IPS-18c (cell line): ENCODE data around the gene SLFN12L.
"Not testable (repeated sequence)": the region's sequence is repeated elsewhere in the genome, so short reads cannot be mapped to it uniquely, and the experiment has no call there.

ENCODE experiments used
- H3K4me3 ChIP-seq: 2 replicates; pipeline ENCODE4 v1.7.0; 2013; ENCODE audit warnings: low read depth, mild to moderate bottlenecking, low read length, moderate library complexity; ENCODE audit not compliant: insufficient read depth
- H3K9me3 ChIP-seq: one replicate; pipeline ENCODE4 v1.6.1; 2013; ENCODE audit warnings: mild to moderate bottlenecking, low read length, moderate library complexity; ENCODE audit not compliant: control insufficient read depth, insufficient read depth

SLFN12L gene

GRCh38 chr17:35537601-35538141 lies at the start of gene SLFN12L:
Gene SLFN12L (minus strand): TSS chr17:35537678. CDS start chr17:35522364, 15,314 bp downstream.
- no peaks in the 10 kb centered on the region for H3K9me3 ChIP-seq
- H3K4me3 ChIP-seq: no peak within 1 kb of the TSS

GRCh38 chr17:35586569-35587073 lies 49.1 kb upstream of the SLFN12L start:
- Histone ChIP-seq H3K9me3 (no peaks in the 10 kb centered on the region), H3K4me3 (peak overlapping the region; percentile 96; the same call in 1 of the 2 replicates)

- H3K4me3 ChIP-seq: no peak overlapping the region
- H3K9me3 ChIP-seq: no peaks in the 10 kb centered on the region
Observed at GRCh38 chr17:35584061-35584460, 46.6 kb upstream of the SLFN12L start.

GRCh38 chr17:35578929-35579432 lies 41.5 kb upstream of the SLFN12L start:
- H3K4me3 ChIP-seq: peak overlapping the region; percentile 93
- peaks cover 2% of the 10 kb centered on the region for H3K9me3 ChIP-seq

- Histone ChIP-seq H3K9me3 (peaks cover 2% of the 10 kb centered on the region), H3K4me3 (peak within 1 kb of the TSS; percentile 93)
Observed at GRCh38 chr17:35578197-35578928, 40.9 kb upstream of the SLFN12L start, which contains the start of gene PEX12. Gene PEX12 (minus strand): TSS chr17:35578571. CDS start chr17:35578021, 550 bp downstream.

GRCh38 chr17:35577830-35578196 lies 40.3 kb upstream of the SLFN12L start:
- peak overlapping the region; percentile 93 for H3K4me3 ChIP-seq
- H3K9me3 ChIP-seq: peaks cover 2% of the 10 kb centered on the region

GRCh38 chr17:35575759-35576158 lies 38.3 kb upstream of the SLFN12L start:
- Histone ChIP-seq H3K4me3 (no peak overlapping the region), H3K9me3 (peaks cover 2% of the 10 kb centered on the region)

GRCh38 chr17:35569405-35569804 lies 31.9 kb upstream of the SLFN12L start:
- no peaks in the 10 kb centered on the region for H3K9me3 ChIP-seq
- no peak overlapping the region for H3K4me3 ChIP-seq

GRCh38 chr17:35568561-35568960 lies 31.1 kb upstream of the SLFN12L start:
- Histone ChIP-seq H3K4me3 (peak overlapping the region; percentile 89), H3K9me3 (no peaks in the 10 kb centered on the region)

GRCh38 chr17:35566968-35567367 lies 29.5 kb upstream of the SLFN12L start:
- H3K4me3 ChIP-seq: peak overlapping the region; percentile 89
- no peaks in the 10 kb centered on the region for H3K9me3 ChIP-seq

GRCh38 chr17:35563181-35563580 lies 25.7 kb upstream of the SLFN12L start:
- H3K4me3 ChIP-seq, H3K9me3 ChIP-seq: not testable (repeated sequence)

- no peak within 1 kb of the TSS for H3K4me3 ChIP-seq
- no peaks in the 10 kb centered on the region for H3K9me3 ChIP-seq
Observed at GRCh38 chr17:35560703-35561102, 23.2 kb upstream of the SLFN12L start, which contains the start of gene SLFN14. Gene SLFN14 (minus strand): TSS chr17:35560819. CDS start chr17:35558062, 2,757 bp downstream.

GRCh38 chr17:35559495-35560210 lies 22.2 kb upstream of the SLFN12L start:
- H3K9me3 ChIP-seq: no peaks in the 10 kb centered on the region
- H3K4me3 ChIP-seq: no peak overlapping the region

- no peaks in the 10 kb centered on the region for H3K9me3 ChIP-seq
Observed at GRCh38 chr17:35557353-35557752, 19.9 kb upstream of the SLFN12L start.

GRCh38 chr17:35555691-35556090 lies 18.2 kb upstream of the SLFN12L start:
- no peaks in the 10 kb centered on the region for H3K9me3 ChIP-seq
- H3K4me3 ChIP-seq: no peak overlapping the region

More at GRCh38 chr17:35557353-35557752, 19.9 kb upstream of the SLFN12L start:
- H3K4me3 ChIP-seq: no peak overlapping the region

- Histone ChIP-seq H3K4me3 (no peak overlapping the region), H3K9me3 (no peaks in the 10 kb centered on the region)
Observed at GRCh38 chr17:35554668-35555067, 17.2 kb upstream of the SLFN12L start.

- Histone ChIP-seq H3K4me3 (no peak overlapping the region), H3K9me3 (no peaks in the 10 kb centered on the region)
Observed at GRCh38 chr17:35553310-35553709, 15.8 kb upstream of the SLFN12L start.
